HepG2 (cell line): Measurements from ENCODE around the gene ASPHD1. TPM values are rescaled to one million over a fixed set of nuclear protein-coding genes. Genes with fewer than 3 reads are reported as not detected.

Experiments used
- AGO2 ChIP-seq: fragments of 200-400 bp; formaldehyde crosslinking; optimal IDR thresholded peaks from 2 replicates; pipeline ENCODE3; 2017; ENCODE audit warnings: mild to moderate bottlenecking, low read depth, low read length, moderate library complexity
- ARNT2 ChIP-seq: sonication (generic); formaldehyde crosslinking; IDR thresholded peaks from 2 replicates; pipeline ENCODE4 v1.8.0; 2022; ENCODE audit warnings: mild to moderate bottlenecking, low read depth, missing genetic modification reagents, moderate library complexity
- CCAR2 ChIP-seq: fragments of 200-400 bp; formaldehyde crosslinking; optimal IDR thresholded peaks from 2 replicates; pipeline ENCODE3; 2018; ENCODE audit warnings: low read depth, mild to moderate bottlenecking, low read length, moderate library complexity
- CENPBD1 ChIP-seq: sonication (generic); formaldehyde crosslinking; IDR thresholded peaks from 2 replicates; pipeline ENCODE4 v1.8.0; 2022; ENCODE audit warnings: missing genetic modification reagents, low read depth, mild to moderate bottlenecking, borderline replicate concordance
- CHCHD3 ChIP-seq: sonication (generic); formaldehyde crosslinking; IDR thresholded peaks from 2 replicates; pipeline ENCODE4 v1.8.0; 2022; ENCODE audit warnings: mild to moderate bottlenecking, missing genetic modification reagents, moderate library complexity
- CSRNP2 ChIP-seq: sonication (generic); formaldehyde crosslinking; conservative IDR thresholded peaks from 2 replicates; pipeline ENCODE4 v1.8.0; 2022; ENCODE audit warnings: low read depth, missing genetic modification reagents
- EHMT2 ChIP-seq: fragments of 200-600 bp; sonication (generic); IDR thresholded peaks from 2 replicates; pipeline ENCODE4 v1.7.0; 2017; ENCODE audit warnings: antibody characterized with exemption, low read depth, low read length, borderline replicate concordance
- FOXO1 ChIP-seq: sonication (generic); formaldehyde crosslinking; IDR thresholded peaks from 2 replicates; pipeline ENCODE4 v1.4.0; 2020; ENCODE audit warnings: missing genetic modification reagents
- GRHL1 ChIP-seq: sonication (generic); formaldehyde crosslinking; conservative IDR thresholded peaks from 2 replicates; pipeline ENCODE4 v1.8.0; 2022; ENCODE audit warnings: missing genetic modification reagents
- KLF6 ChIP-seq: IDR thresholded peaks from 2 replicates; pipeline ENCODE4 v1.8.0; 2016; ENCODE audit warnings: missing biosample characterization, missing genetic modification reagents
- MBD4 ChIP-seq: IDR thresholded peaks from 2 replicates; pipeline ENCODE4 v1.6.1; 2012; ENCODE audit warnings: low read length, inconsistent platforms, borderline replicate concordance
- MEIS2 ChIP-seq: sonication (generic); formaldehyde crosslinking; IDR thresholded peaks from 2 replicates; pipeline ENCODE4 v1.9.0; 2021; ENCODE audit warnings: mild to moderate bottlenecking, missing genetic modification reagents
- NBN ChIP-seq: fragments of 450-650 bp; conservative IDR thresholded peaks from 2 replicates; pipeline ENCODE4 v1.6.1; 2017
- NRL ChIP-seq: sonication (generic); formaldehyde crosslinking; IDR thresholded peaks from 2 replicates; pipeline ENCODE4 v1.5.0; 2020; ENCODE audit warnings: missing genetic modification reagents, mild to moderate bottlenecking, moderate library complexity, borderline replicate concordance
- SIX1 ChIP-seq: sonication (generic); formaldehyde crosslinking; IDR thresholded peaks from 2 replicates; pipeline ENCODE4 v1.4.0; 2020; ENCODE audit warnings: missing genetic modification reagents, borderline replicate concordance
- SKI ChIP-seq: fragments of 450-650 bp; IDR thresholded peaks from one replicate; pipeline ENCODE4 v1.6.1; 2018; ENCODE audit warnings: mild to moderate bottlenecking; ENCODE audit not compliant: partially characterized antibody
- XBP1 ChIP-seq: sonication (generic); formaldehyde crosslinking; IDR thresholded peaks from 2 replicates; pipeline ENCODE4 v1.5.0; 2020; ENCODE audit warnings: missing genetic modification reagents
- ZFP1 ChIP-seq: IDR thresholded peaks from 2 replicates; pipeline ENCODE4 v1.6.1; 2016
- ZKSCAN5 ChIP-seq: sonication (generic); formaldehyde crosslinking; IDR thresholded peaks from 2 replicates; pipeline ENCODE4 v1.5.1; 2020; ENCODE audit warnings: mild to moderate bottlenecking, missing genetic modification reagents
- ZNF225 ChIP-seq: sonication (generic); formaldehyde crosslinking; IDR thresholded peaks from 2 replicates; pipeline ENCODE4 v1.4.0; 2020; ENCODE audit warnings: mild to moderate bottlenecking, missing genetic modification reagents
- ZNF605 ChIP-seq: sonication (generic); formaldehyde crosslinking; IDR thresholded peaks from 2 replicates; pipeline ENCODE4 v1.8.0; 2022; ENCODE audit warnings: mild to moderate bottlenecking, missing genetic modification reagents
- ZNF644 ChIP-seq: IDR thresholded peaks from 2 replicates; pipeline ENCODE4 v1.6.1; 2016; ENCODE audit warnings: low read depth
- ZNF687 ChIP-seq: sonication (generic); formaldehyde crosslinking; IDR thresholded peaks from 2 replicates; pipeline ENCODE4 v1.5.1; 2020; ENCODE audit warnings: mild to moderate bottlenecking, missing genetic modification reagents, moderate library complexity
- ZNF713 ChIP-seq: sonication (generic); formaldehyde crosslinking; IDR thresholded peaks from 2 replicates; pipeline ENCODE4 v1.4.0; 2020; ENCODE audit warnings: mild to moderate bottlenecking, missing genetic modification reagents
- ZNF839 ChIP-seq: sonication (generic); formaldehyde crosslinking; IDR thresholded peaks from 2 replicates; pipeline ENCODE4 v1.4.0; 2020; ENCODE audit warnings: missing genetic modification reagents, mild to moderate bottlenecking, borderline replicate concordance
- polyA plus RNA-seq, 8 experiments: library from polyadenylated mRNA; depleted of rRNA in 3 of 8; stranded (reverse) in 7 of 8; unstranded in 1 of 8; fragments of >200 nt; fragmentation: Illumina TruSeq in 4 of 8; extraction: Trizol in 4 of 8; gene quantifications; 2 replicates each; pipeline versions ENCODE4 v1.2.1 to v1.2.3, GENCODE V29; 2011 to 2016; ENCODE audit warnings: low read depth in 4 of 8, missing spikeins in 1 of 8, mixed read lengths in 1 of 8; ENCODE audit not compliant: insufficient read depth in 1 of 8
- total RNA-seq, 5 experiments: library from RNA; depleted of rRNA; stranded (reverse); fragments of >200 nt; fragmentation: Illumina TruSeq; extraction: Trizol; gene quantifications; 2 replicates each; pipeline ENCODE4 v1.2.3, GENCODE V29; 2016; ENCODE audit warnings: low read depth in 1 of 5

ASPHD1 gene
- total and polyA plus RNA-seq, 2 of the 13 experiments (the other 11 are each of a cell fraction or from before 2014, with no cell fraction given), result 13.1 to 19.7 TPM

GRCh38 chr16:29892458-29892813, 7.9 kb upstream of the ASPHD1 start (continued):
- TF ChIP-seq SKI (no peak), ZNF687 (CRISPR knock-in tag) (peak; percentile 69), ZNF713 (CRISPR knock-in tag) (no peak), CSRNP2 (CRISPR knock-in tag) (no peak), CCAR2 (no peak), MBD4 (no peak), ZNF839 (CRISPR knock-in tag) (peak; percentile 29; the same call in 1 of the 2 replicates), XBP1 (CRISPR knock-in tag) (no peak), AGO2 (no peak), MEIS2 (CRISPR knock-in tag) (no peak), CHCHD3 (peak; percentile 78; the same call in 1 of the 2 replicates), NBN (no peak), CENPBD1 (no peak), ZNF225 (CRISPR knock-in tag) (peak; percentile 32; the same call in 1 of the 2 replicates), ZNF605 (CRISPR knock-in tag) (0 out of 2 replicates have a peak, but pooled peaks have one; percentile 2), ZNF644 (CRISPR knock-in tag) (no peak), GRHL1 (CRISPR knock-in tag) (no peak), ZKSCAN5 (no peak), ZFP1 (CRISPR knock-in tag) (no peak), FOXO1 (CRISPR knock-in tag) (no peak), ARNT2 (0 out of 2 replicates have a peak, but pooled peaks have one; percentile 21), NRL (CRISPR knock-in tag) (peak; percentile 67; the same call in 1 of the 2 replicates), SIX1 (no peak), EHMT2 (0 out of 2 replicates have a peak, but pooled peaks have one; percentile 0), KLF6 (CRISPR knock-in tag) (no peak)
